Measurements from ENCODE around the gene TMEM108.

GRCh38 chr3:133425898-133426297 lies 387.7 kb downstream of the TMEM108 start:
- no peak for TF ChIP-seq POLR2A (IDR thresholded peaks at IDR 0.05)
- no peak for TF ChIP-seq CTCF (IDR thresholded peaks at IDR 0.05)

Data from lower leg skin (tissue), 3 donors.